ENCODE results near the gene HNRNPF.

DNA sequence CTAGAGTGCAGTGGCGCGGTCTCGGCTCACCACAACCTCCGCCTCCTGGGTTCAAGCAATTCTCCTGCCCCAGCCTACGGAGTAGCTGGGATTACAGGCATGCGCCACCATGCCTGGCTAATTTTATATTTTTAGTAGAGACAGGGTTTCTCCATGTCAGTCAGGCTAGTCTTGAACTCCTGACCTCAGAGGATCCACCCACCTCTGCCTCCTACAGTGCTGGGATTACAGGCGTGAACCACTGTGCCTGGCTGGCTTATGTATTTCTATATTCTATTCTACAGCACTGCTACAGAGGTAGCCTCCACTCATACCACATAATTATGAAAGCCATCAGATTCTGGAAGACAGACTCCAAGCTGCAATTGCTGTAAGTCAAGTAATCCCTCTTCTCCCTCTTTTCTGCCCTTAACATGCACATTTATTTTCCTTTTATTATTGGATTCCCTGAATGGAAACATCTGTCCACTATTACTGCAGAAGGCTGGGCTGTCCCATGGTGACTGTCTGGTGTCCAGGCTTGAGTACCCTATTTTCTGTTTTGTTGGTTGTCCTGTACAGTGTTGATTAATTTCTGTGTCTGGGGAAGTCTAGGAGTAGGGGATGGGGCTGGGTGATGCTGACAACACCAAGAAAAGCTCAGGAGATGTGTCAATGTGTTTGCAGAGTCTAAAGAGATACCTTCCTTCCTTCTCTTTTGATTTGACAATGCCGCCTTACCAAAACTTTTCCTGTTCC is 22.1 kb upstream of the HNRNPF start:
- TF ChIP-seq, protein P1, sequence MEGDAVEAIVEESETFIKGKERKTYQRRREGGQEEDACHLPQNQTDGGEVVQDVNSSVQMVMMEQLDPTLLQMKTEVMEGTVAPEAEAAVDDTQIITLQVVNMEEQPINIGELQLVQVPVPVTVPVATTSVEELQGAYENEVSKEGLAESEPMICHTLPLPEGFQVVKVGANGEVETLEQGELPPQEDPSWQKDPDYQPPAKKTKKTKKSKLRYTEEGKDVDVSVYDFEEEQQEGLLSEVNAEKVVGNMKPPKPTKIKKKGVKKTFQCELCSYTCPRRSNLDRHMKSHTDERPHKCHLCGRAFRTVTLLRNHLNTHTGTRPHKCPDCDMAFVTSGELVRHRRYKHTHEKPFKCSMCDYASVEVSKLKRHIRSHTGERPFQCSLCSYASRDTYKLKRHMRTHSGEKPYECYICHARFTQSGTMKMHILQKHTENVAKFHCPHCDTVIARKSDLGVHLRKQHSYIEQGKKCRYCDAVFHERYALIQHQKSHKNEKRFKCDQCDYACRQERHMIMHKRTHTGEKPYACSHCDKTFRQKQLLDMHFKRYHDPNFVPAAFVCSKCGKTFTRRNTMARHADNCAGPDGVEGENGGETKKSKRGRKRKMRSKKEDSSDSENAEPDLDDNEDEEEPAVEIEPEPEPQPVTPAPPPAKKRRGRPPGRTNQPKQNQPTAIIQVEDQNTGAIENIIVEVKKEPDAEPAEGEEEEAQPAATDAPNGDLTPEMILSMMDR (IDR thresholded peaks at IDR 0.05; ENCODE audit: low read depth, low read length, missing input control), result no peak
- TF ChIP-seq RAD21 (IDR thresholded peaks at IDR 0.05) (no peak), JUND (IDR thresholded peaks at IDR 0.05) (no peak)
